ENCODE measurements around the gene SLCO3A1. TPM values are rescaled to one million over a fixed set of nuclear protein-coding genes. Genes with fewer than 3 reads are reported as not detected.

The SLCO3A1 gene
- total RNA-seq, 2 experiments from 2014 or later = 8.5 to 40.0 TPM

- Histone ChIP-seq H3K4me3 (ENCODE audit: low read depth, low read length, poor library complexity, severe bottlenecking) (peak overlapping the region; percentile 37), H3K36me3 (ENCODE audit: insufficient read depth, low read length) (no peaks in the 10 kb centered on the region), H3K79me2 (ENCODE audit: insufficient read depth, low read depth, low read length) (peaks cover 6% of the 10 kb centered on the region; the same call in 1 of the 2 replicates), H3K9me3 (ENCODE audit: low read length) (no peaks in the 10 kb centered on the region), H3K4me2 (ENCODE audit: low read length) (peak overlapping the region; percentile 70), H3K9me2 (ENCODE audit: insufficient read depth, low read length) (no peaks in the 10 kb centered on the region), H3K4me1 (ENCODE audit: insufficient read depth, low read length, poor library complexity, severe bottlenecking) (peaks cover 33% of the 10 kb centered on the region), H3K27ac (ENCODE audit: low read depth, low read length, poor library complexity, severe bottlenecking) (no peak overlapping the region), H2AFZ (ENCODE audit: low read length) (no peak overlapping the region), H4K20me1 (ENCODE audit: insufficient read depth, low read length) (0 out of 2 replicates have a peak, but pooled peaks cover 11% of the 10 kb centered on the region)
- no TSS peak for BruUV-seq (replicated peaks)
- intact Hi-C loops (cut with micrococcal nuclease; ENCODE audit: unreplicated experiment) = no loop called here
- CTCF ChIA-PET (ENCODE audit: unreplicated experiment) = no interaction called here
- TF ChIP-seq, protein P1, sequence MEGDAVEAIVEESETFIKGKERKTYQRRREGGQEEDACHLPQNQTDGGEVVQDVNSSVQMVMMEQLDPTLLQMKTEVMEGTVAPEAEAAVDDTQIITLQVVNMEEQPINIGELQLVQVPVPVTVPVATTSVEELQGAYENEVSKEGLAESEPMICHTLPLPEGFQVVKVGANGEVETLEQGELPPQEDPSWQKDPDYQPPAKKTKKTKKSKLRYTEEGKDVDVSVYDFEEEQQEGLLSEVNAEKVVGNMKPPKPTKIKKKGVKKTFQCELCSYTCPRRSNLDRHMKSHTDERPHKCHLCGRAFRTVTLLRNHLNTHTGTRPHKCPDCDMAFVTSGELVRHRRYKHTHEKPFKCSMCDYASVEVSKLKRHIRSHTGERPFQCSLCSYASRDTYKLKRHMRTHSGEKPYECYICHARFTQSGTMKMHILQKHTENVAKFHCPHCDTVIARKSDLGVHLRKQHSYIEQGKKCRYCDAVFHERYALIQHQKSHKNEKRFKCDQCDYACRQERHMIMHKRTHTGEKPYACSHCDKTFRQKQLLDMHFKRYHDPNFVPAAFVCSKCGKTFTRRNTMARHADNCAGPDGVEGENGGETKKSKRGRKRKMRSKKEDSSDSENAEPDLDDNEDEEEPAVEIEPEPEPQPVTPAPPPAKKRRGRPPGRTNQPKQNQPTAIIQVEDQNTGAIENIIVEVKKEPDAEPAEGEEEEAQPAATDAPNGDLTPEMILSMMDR (conservative IDR thresholded peaks at IDR 0.05; ENCODE audit: low read length) = no peak
- TF ChIP-seq EZH2phosphoT487 (IDR thresholded peaks at IDR 0.05; ENCODE audit: borderline replicate concordance, low read depth, low read length) = no peak
- POLR2A ChIA-PET = no interaction called here
- peak; percentile 39 for DNase-seq (ENCODE audit: low spot score)
These were observed 160.9 kb downstream of the SLCO3A1 start for GRCh38 chr15:92014281-92015030.

GRCh38 chr15:92017882-92018534 lies 164.5 kb downstream of the SLCO3A1 start:
- CTCF ChIA-PET (ENCODE audit: unreplicated experiment) = no interaction called here
- POLR2A ChIA-PET = interaction anchor here (0.6 kb wide), 1 partner anchor 1571 kb away, joined by 3 read pairs; no protein-coding TSS in a partner anchor
- H4K20me1 ChIP-seq (ENCODE audit: insufficient read depth, low read length) = 0 out of 2 replicates have a peak, but pooled peaks cover 11% of the 10 kb centered on the region
- no peak overlapping the region for H3K27ac ChIP-seq (ENCODE audit: low read depth, low read length, poor library complexity, severe bottlenecking)
- no peak overlapping the region for H2AFZ ChIP-seq (ENCODE audit: low read length)
- intact Hi-C loops (cut with micrococcal nuclease; ENCODE audit: unreplicated experiment) = no loop called here
- no TSS peak for BruUV-seq (replicated peaks)
- peaks cover 26% of the 10 kb centered on the region for H3K4me1 ChIP-seq (ENCODE audit: insufficient read depth, low read length, poor library complexity, severe bottlenecking)
- no peaks in the 10 kb centered on the region for H3K9me3 ChIP-seq (ENCODE audit: low read length)
- no peak for DNase-seq (ENCODE audit: low spot score)
- no peaks in the 10 kb centered on the region for H3K9me2 ChIP-seq (ENCODE audit: insufficient read depth, low read length)
- no peak overlapping the region for H3K4me2 ChIP-seq (ENCODE audit: low read length)
- H3K36me3 ChIP-seq (ENCODE audit: insufficient read depth, low read length) = no peaks in the 10 kb centered on the region
- no peak overlapping the region for H3K4me3 ChIP-seq (ENCODE audit: low read depth, low read length, poor library complexity, severe bottlenecking)
- TF ChIP-seq, protein P1 (conservative IDR thresholded peaks at IDR 0.05; ENCODE audit: low read length) = no peak
- no peak for TF ChIP-seq EZH2phosphoT487 (IDR thresholded peaks at IDR 0.05; ENCODE audit: borderline replicate concordance, low read depth, low read length)
- peaks cover 6% of the 10 kb centered on the region; the same call in 1 of the 2 replicates for H3K79me2 ChIP-seq (ENCODE audit: insufficient read depth, low read depth, low read length)
